Parathyroid adenoma (tissue), 2 donors: ENCODE results near the gene CNTNAP2.

Experiments used
- H2AFZ ChIP-seq: fragments of 300-600 bp; sonication (generic); one replicate; pipeline ENCODE4 v1.7.0; 2017; ENCODE audit warnings: antibody characterized with exemption, mild to moderate bottlenecking
- H3K27ac ChIP-seq: fragments of 300-600 bp; sonication (generic); one replicate; pipeline ENCODE4 v1.7.0; 2017
- H3K27me3 ChIP-seq: fragments of 300-600 bp; sonication (generic); one replicate; pipeline ENCODE4 v1.7.0; 2017; ENCODE audit warnings: low read length; ENCODE audit not compliant: control insufficient read depth, insufficient read depth
- H3K36me3 ChIP-seq: fragments of 300-600 bp; sonication (generic); one replicate; pipeline ENCODE4 v1.7.0; 2017; ENCODE audit warnings: low read length; ENCODE audit not compliant: control insufficient read depth, insufficient read depth
- H3K4me1 ChIP-seq: fragments of 300-600 bp; sonication (generic); one replicate; pipeline ENCODE4 v1.7.0; 2017; ENCODE audit warnings: control low read depth
- H3K4me2 ChIP-seq: fragments of 300-600 bp; sonication (generic); one replicate; pipeline ENCODE4 v1.7.0; 2017; ENCODE audit warnings: low read length
- H3K4me3 ChIP-seq: fragments of 300-600 bp; sonication (generic); one replicate; pipeline ENCODE4 v1.7.0; 2017; ENCODE audit warnings: low read depth, low read length
- H3K79me2 ChIP-seq: fragments of 300-600 bp; sonication (generic); one replicate; pipeline ENCODE4 v1.7.0; 2017; ENCODE audit warnings: control low read depth
- H3K9ac ChIP-seq: fragments of 300-600 bp; sonication (generic); one replicate; pipeline ENCODE4 v1.7.0; 2017; ENCODE audit warnings: mild to moderate bottlenecking
- H3K9me3 ChIP-seq: fragments of 300-600 bp; sonication (generic); one replicate; pipeline ENCODE4 v1.7.0; 2017; ENCODE audit warnings: low read length; ENCODE audit not compliant: control insufficient read depth
- TF ChIP-seq, protein P1 (sequence below): fragments of 300-600 bp; sonication (generic); IDR thresholded peaks from one replicate; pipeline ENCODE4 v1.7.0; 2017; ENCODE audit warnings: antibody characterized with exemption, mild to moderate bottlenecking
- donor health status: primary hyperparathyroidism.

The CNTNAP2 gene

GRCh38 chr7:147571436-147572185 lies 1455.0 kb downstream of the CNTNAP2 start:
- no peaks in the 10 kb centered on the region for H3K4me1 ChIP-seq
- H3K36me3 ChIP-seq, result no peaks in the 10 kb centered on the region
- TF ChIP-seq, protein P1, sequence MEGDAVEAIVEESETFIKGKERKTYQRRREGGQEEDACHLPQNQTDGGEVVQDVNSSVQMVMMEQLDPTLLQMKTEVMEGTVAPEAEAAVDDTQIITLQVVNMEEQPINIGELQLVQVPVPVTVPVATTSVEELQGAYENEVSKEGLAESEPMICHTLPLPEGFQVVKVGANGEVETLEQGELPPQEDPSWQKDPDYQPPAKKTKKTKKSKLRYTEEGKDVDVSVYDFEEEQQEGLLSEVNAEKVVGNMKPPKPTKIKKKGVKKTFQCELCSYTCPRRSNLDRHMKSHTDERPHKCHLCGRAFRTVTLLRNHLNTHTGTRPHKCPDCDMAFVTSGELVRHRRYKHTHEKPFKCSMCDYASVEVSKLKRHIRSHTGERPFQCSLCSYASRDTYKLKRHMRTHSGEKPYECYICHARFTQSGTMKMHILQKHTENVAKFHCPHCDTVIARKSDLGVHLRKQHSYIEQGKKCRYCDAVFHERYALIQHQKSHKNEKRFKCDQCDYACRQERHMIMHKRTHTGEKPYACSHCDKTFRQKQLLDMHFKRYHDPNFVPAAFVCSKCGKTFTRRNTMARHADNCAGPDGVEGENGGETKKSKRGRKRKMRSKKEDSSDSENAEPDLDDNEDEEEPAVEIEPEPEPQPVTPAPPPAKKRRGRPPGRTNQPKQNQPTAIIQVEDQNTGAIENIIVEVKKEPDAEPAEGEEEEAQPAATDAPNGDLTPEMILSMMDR, result no peak
- H3K4me3 ChIP-seq, result no peak overlapping the region
- H3K4me2 ChIP-seq, result no peak overlapping the region
- H3K9ac ChIP-seq, result no peak overlapping the region
- no peaks in the 10 kb centered on the region for H3K9me3 ChIP-seq
- no peaks in the 10 kb centered on the region for H3K79me2 ChIP-seq
- no peaks in the 10 kb centered on the region for H3K27me3 ChIP-seq
- H3K27ac ChIP-seq, result no peak overlapping the region
- H2AFZ ChIP-seq, result no peak overlapping the region

GRCh38 chr7:147578196-147578595 lies 1461.6 kb downstream of the CNTNAP2 start:
- Histone ChIP-seq H2AFZ (no peak overlapping the region), H3K4me2 (no peak overlapping the region), H3K79me2 (no peaks in the 10 kb centered on the region), H3K27me3 (no peaks in the 10 kb centered on the region), H3K4me1 (no peaks in the 10 kb centered on the region), H3K9me3 (no peaks in the 10 kb centered on the region), H3K9ac (no peak overlapping the region), H3K36me3 (no peaks in the 10 kb centered on the region), H3K4me3 (no peak overlapping the region), H3K27ac (no peak overlapping the region)
- TF ChIP-seq, protein P1, result no peak

DNA sequence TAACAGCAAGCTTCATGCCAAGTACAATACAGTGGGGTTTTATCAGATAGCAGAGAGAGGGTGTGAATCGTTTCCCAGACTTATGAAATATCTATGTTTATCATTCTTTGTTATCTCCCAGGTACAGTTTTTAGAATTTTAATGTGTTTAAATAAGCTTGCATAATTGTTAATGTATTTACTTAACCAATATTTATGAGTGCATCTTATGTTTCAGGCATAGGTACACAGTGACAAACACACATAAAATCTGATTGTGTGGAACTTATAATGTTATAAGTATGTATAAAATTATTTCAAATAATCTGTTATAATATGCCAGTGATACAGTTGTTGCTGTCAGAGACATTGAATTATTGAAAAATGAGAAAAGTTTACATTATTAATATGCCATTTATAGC lies 1462.5 kb downstream of the CNTNAP2 start:
- Histone ChIP-seq H3K27ac (no peak overlapping the region), H3K9me3 (no peaks in the 10 kb centered on the region), H3K9ac (no peak overlapping the region), H3K27me3 (no peaks in the 10 kb centered on the region), H2AFZ (no peak overlapping the region), H3K4me1 (no peaks in the 10 kb centered on the region), H3K79me2 (no peaks in the 10 kb centered on the region), H3K4me2 (no peak overlapping the region), H3K4me3 (no peak overlapping the region), H3K36me3 (no peaks in the 10 kb centered on the region)
- TF ChIP-seq, protein P1, result no peak

GRCh38 chr7:147584771-147585193 lies 1468.2 kb downstream of the CNTNAP2 start:
- Histone ChIP-seq H3K27ac (no peak overlapping the region), H2AFZ (no peak overlapping the region), H3K36me3 (no peaks in the 10 kb centered on the region), H3K27me3 (no peaks in the 10 kb centered on the region), H3K4me2 (no peak overlapping the region), H3K79me2 (no peaks in the 10 kb centered on the region), H3K9ac (no peak overlapping the region), H3K4me3 (no peak overlapping the region), H3K9me3 (no peaks in the 10 kb centered on the region), H3K4me1 (no peaks in the 10 kb centered on the region)
- TF ChIP-seq, protein P1, result no peak

- no peak overlapping the region for H3K4me3 ChIP-seq
- H3K36me3 ChIP-seq, result no peaks in the 10 kb centered on the region
- H3K9ac ChIP-seq, result no peak overlapping the region
- TF ChIP-seq, protein P1, result no peak
- H3K4me1 ChIP-seq, result no peaks in the 10 kb centered on the region
- H3K27ac ChIP-seq, result no peak overlapping the region
- H3K4me2 ChIP-seq, result no peak overlapping the region
- no peaks in the 10 kb centered on the region for H3K9me3 ChIP-seq
- no peak overlapping the region for H2AFZ ChIP-seq
- no peaks in the 10 kb centered on the region for H3K79me2 ChIP-seq
- no peaks in the 10 kb centered on the region for H3K27me3 ChIP-seq
Measured at GRCh38 chr7:147586110-147586509, 1469.5 kb downstream of the CNTNAP2 start.
